Neural cell (in vitro differentiated cells): Measurements from ENCODE around the gene NDC1.
"Not testable (repeated sequence)": the region's sequence is repeated elsewhere in the genome, so short reads cannot be mapped to it uniquely, and the experiment has no call there.

Source experiments
- CTCF ChIP-seq: fragments of 450-650 bp; IDR thresholded peaks from 2 replicates; pipeline ENCODE4 v1.5.1; 2014; ENCODE audit warnings: antibody characterized with exemption, mild to moderate bottlenecking, moderate library complexity; ENCODE audit not compliant: poor library complexity, severe bottlenecking
- EP300 ChIP-seq: fragments of 450-650 bp; conservative IDR thresholded peaks from 2 replicates; pipeline ENCODE4 v1.6.1; 2014; ENCODE audit warnings: antibody characterized with exemption, mild to moderate bottlenecking, moderate library complexity; ENCODE audit not compliant: poor library complexity, severe bottlenecking
- EZH2 ChIP-seq: fragments of 200-600, 300-800 bp; shearing (Covaris generic), sonication (generic); IDR thresholded peaks from 2 replicates; pipeline ENCODE4 v1.6.1; 2014; ENCODE audit warnings: antibody characterized with exemption, low read length, borderline replicate concordance, mild to moderate bottlenecking; ENCODE audit not compliant: insufficient read depth, poor library complexity, severe bottlenecking
- RAD21 ChIP-seq: fragments of 450-650 bp; conservative IDR thresholded peaks from 2 replicates; pipeline ENCODE4 v1.6.1; 2014; ENCODE audit warnings: antibody characterized with exemption, mild to moderate bottlenecking, moderate library complexity
- SMC3 ChIP-seq: fragments of 450-650 bp; conservative IDR thresholded peaks from 2 replicates; pipeline ENCODE4 v1.6.1; 2014; ENCODE audit warnings: antibody characterized with exemption, mild to moderate bottlenecking, moderate library complexity; ENCODE audit not compliant: poor library complexity
- TAF1 ChIP-seq: IDR thresholded peaks from 2 replicates; pipeline ENCODE4 v1.6.1; 2012; ENCODE audit warnings: low read depth

DNA sequence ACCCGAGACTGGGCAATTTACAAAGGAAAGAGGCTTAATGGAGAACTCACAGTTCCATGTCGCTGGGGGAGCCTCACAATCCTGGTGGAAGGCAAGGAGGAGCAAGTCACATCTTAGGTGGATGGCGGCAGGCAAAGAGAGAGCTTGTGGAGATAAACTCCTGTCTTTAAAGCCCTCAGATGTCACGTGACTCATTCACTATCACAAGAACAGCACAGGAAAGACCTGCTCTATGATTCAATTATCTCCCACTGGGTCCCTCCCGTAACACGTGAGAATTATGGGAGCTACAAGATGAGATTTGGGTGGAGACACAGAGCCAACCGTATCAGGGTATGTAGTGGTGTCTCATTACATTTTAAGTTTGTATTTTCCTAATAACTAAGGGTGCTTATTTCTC lies 77.6 kb downstream of the NDC1 start:
- TF ChIP-seq CTCF, EP300, EZH2, RAD21, TAF1, SMC3: not testable (repeated sequence)
